Measurements from ENCODE around the gene ARRB2.

ARRB2 gene

GRCh38 chr17:4766723-4767122 is 56.3 kb downstream of the ARRB2 start (continued):
- TF ChIP-seq ZFP30 (CRISPR knock-in tag; IDR thresholded peaks at IDR 0.05) (no peak), ZNF565 (CRISPR knock-in tag; conservative IDR thresholded peaks at IDR 0.05; ENCODE audit: low read depth) (no peak), ZC3H10 (CRISPR knock-in tag; IDR thresholded peaks at IDR 0.05) (no peak)

GRCh38 chr17:4768298-4768697 is 57.9 kb downstream of the ARRB2 start:
- TF ChIP-seq TCF4 (CRISPR knock-in tag; IDR thresholded peaks at IDR 0.05; ENCODE audit: borderline replicate concordance) (no peak), CSDC2 (CRISPR knock-in tag; IDR thresholded peaks at IDR 0.05) (no peak), OSR1 (CRISPR knock-in tag; IDR thresholded peaks at IDR 0.05) (no peak), ESRRG (CRISPR knock-in tag; IDR thresholded peaks at IDR 0.05) (no peak), ARNTL (CRISPR knock-in tag; IDR thresholded peaks at IDR 0.05; ENCODE audit: borderline replicate concordance, low read depth) (no peak), ZFP30 (CRISPR knock-in tag; IDR thresholded peaks at IDR 0.05) (no peak), SNAI2 (CRISPR knock-in tag; IDR thresholded peaks at IDR 0.05) (no peak), PPARA (CRISPR knock-in tag; IDR thresholded peaks at IDR 0.05; ENCODE audit: borderline replicate concordance) (no peak), CSRNP3 (CRISPR knock-in tag; IDR thresholded peaks at IDR 0.05) (no peak), TOX (CRISPR knock-in tag; IDR thresholded peaks at IDR 0.05; ENCODE audit: borderline replicate concordance) (no peak), ZNF565 (CRISPR knock-in tag; conservative IDR thresholded peaks at IDR 0.05; ENCODE audit: low read depth) (no peak), BACH2 (CRISPR knock-in tag; IDR thresholded peaks at IDR 0.05; ENCODE audit: borderline replicate concordance) (no peak), PATZ1 (CRISPR knock-in tag; IDR thresholded peaks at IDR 0.05; ENCODE audit: borderline replicate concordance) (no peak), ZC3H10 (CRISPR knock-in tag; IDR thresholded peaks at IDR 0.05) (no peak), ZNF8 (CRISPR knock-in tag; IDR thresholded peaks at IDR 0.05) (no peak)
- no peak for ATAC-seq

- no peak for TF ChIP-seq CSRNP3 (CRISPR knock-in tag; IDR thresholded peaks at IDR 0.05)
- no peak for TF ChIP-seq CREB5 (CRISPR knock-in tag; IDR thresholded peaks at IDR 0.05; ENCODE audit: low read depth)
- no peak for TF ChIP-seq TOX (CRISPR knock-in tag; IDR thresholded peaks at IDR 0.05; ENCODE audit: borderline replicate concordance)
- no peak for TF ChIP-seq PPARA (CRISPR knock-in tag; IDR thresholded peaks at IDR 0.05; ENCODE audit: borderline replicate concordance)
- TF ChIP-seq OSR1 (CRISPR knock-in tag; IDR thresholded peaks at IDR 0.05), result no peak
- no peak for TF ChIP-seq PATZ1 (CRISPR knock-in tag; IDR thresholded peaks at IDR 0.05; ENCODE audit: borderline replicate concordance)
- no peak for TF ChIP-seq ZFP3 (CRISPR knock-in tag; IDR thresholded peaks at IDR 0.05)
- TF ChIP-seq ZNF565 (CRISPR knock-in tag; conservative IDR thresholded peaks at IDR 0.05; ENCODE audit: low read depth), result no peak
- no peak for ATAC-seq
These were observed 59.2 kb downstream of the ARRB2 start for GRCh38 chr17:4769628-4770027.

Measured in SK-N-SH treated with all-trans-retinoic acid at 6 μM for 48 hours (cell line).